GM23248 (cell line): ENCODE measurements around the gene OR9A2.

Experiments used
- EZH2 ChIP-seq: fragments of 200-600 bp; sonication (generic); IDR thresholded peaks from 2 replicates; pipeline ENCODE4 v1.6.1; 2018; ENCODE audit warnings: antibody characterized with exemption, mild to moderate bottlenecking; ENCODE audit not compliant: insufficient read depth, poor library complexity, severe bottlenecking
- EZH2phosphoT487 ChIP-seq: fragments of 200-600 bp; sonication (generic); IDR thresholded peaks from 2 replicates; pipeline ENCODE4 v1.6.1; 2018; ENCODE audit warnings: antibody characterized with exemption, moderate library complexity, mild to moderate bottlenecking, low read depth; ENCODE audit not compliant: insufficient read depth

DNA sequence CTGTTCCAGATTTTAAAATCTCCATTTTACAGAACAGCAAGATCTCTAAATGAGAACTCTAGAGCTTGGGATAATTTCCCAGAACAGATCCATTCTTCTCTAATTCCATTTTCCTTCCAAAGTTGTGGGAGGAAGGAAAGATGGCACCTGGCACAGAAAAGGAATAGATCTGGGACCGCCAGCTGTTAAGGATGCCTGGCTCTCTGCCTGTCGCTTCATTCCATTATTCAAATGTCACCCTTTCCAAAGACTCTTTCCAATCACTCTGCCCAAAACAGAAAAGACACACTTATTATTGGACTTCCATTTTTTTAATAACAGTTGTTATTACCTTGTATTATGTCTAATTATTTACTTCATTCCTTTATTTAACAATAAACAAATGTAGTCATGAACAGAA, 751 bp upstream of the OR9A2 start:
- TF ChIP-seq EZH2: no peak
- TF ChIP-seq EZH2phosphoT487: no peak
